HUDEP-2 (cell line): Measurements from ENCODE around the gene ZDHHC1.

Source experiments
- DNase-seq, 76 experiments: peaks; one replicate each; lab custom pipeline; 2025; ENCODE audit not compliant: unreplicated experiment in 76 of 76; lab: John Stamatoyannopoulos, UW

Gene ZDHHC1

DNA sequence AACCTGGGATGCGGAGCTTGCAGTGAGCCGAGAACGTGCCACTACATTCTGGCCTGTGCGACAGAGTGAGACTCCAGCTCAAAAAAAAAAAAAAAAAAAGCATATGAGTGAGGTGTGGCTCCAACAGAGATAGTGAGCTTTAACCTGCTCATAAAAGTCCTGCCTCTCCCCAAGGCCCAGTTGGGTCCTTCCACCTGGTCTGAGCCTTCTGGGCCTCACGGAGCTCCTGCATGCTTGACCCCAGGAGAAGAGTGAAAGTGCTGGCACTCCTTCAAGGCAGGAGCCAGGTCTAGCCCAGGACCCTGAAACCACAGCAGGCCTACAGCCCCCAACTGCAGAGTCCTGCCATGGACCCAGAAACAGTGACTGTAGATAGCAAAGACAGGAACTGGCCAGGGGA lies 32.3 kb upstream of the ZDHHC1 start:
- no peak for DNase-seq

DNA sequence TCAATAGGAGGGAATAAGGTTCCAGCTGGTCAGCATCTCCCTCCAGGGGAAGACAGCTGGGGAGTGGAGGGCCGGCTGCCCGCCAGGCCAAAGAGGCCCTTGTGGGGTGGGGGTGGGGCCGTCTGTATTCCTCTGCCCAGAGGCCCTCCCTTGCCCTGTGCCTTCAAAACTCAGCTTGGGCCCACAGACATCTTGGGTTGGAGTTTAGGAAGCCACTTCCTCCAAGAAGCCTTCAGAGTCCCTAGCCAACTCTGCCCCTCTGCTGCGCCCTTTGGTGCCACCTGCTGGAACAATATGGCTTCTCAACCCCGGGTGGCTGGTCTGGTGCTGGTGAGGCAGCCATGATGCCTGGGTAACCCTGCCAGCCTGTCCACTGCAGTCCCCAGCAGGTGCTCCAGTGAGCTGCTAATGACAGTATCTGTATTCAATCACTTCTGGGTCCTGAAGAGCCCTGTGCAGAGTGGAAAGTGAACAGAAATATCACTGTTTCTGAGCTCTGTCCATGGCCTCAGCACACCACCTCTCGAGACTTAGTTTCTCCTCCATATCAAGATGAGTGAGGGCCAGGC lies 31.3 kb upstream of the ZDHHC1 start:
- peak in 67 of 76 experiments; percentile 17 to 88 (median 67) for DNase-seq

DNA sequence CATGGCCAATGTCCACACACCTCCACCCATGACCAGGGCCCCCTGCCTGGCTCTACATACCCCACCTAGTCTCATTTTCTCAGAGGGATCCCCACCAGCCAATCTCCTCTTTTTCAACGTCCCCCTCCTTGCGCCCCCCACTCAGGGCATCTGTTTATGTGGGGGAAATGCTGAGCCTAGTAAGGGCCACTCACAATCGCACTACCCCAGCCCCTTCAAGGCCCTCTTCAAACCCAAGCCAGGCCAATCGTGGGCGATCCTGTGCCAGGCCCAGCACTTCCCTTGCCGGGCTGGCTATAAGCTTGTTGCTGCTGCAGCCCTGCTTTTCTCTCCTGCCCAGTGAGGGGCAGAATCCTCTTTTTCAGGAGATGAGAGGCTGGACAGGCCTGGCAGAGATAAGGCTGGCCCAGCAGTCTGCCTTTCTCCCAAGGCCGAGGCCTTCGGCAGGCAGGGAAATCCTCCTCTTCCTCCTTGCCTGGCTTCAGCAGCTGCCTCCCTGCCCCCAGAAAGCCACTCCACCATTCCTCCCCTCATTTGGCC lies 30.8 kb upstream of the ZDHHC1 start:
- DNase-seq, result no peak

DNA sequence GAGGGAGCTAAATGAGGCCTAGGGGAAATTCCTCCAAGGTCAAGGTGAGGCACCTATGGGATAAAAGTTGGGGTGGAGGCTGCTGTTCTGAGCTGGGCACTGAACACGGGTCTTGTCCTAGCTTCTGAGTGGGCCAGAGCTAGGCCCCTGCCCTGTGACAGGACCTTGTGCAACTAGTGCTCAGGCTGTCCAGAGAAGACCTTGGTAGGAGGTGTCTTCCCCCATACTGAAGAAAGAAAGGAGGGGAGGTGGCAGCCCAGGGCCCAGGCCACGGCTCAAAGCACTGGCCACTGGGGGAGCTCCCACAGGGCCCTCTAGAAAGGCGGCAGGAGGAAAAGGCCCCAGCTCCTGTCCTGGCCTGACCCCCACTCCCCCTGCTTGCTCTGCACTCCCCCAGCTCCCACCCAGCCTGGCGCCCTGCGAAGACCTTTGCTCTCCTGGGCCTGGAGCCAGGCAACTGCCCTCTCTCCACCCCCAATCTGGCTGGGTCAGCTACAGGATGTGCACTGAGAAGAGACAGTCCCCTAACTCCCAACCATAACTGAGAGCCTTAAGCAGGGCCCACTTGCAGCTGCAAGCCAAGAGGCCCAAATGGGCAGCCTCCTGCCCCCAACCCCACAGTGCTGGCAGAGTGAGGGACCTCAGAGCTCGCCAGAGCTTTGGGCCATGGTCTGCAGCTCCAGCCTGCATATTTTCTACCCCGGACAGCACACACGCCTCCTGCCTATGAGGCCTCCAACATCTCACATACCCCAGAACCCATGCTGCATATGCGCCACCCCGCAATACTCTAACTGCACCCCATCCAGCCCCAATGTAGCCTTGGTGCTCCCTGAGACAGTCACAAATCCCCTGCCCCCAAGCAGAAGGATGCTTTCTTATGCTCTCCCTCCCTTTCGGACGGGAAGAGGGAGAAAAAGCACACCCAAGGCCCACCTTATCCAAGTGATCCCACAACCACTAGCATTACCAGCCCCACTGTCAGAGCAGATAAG lies 29.9 kb upstream of the ZDHHC1 start:
- DNase-seq, result peak in 1 of 76 experiments; percentile 15

DNA sequence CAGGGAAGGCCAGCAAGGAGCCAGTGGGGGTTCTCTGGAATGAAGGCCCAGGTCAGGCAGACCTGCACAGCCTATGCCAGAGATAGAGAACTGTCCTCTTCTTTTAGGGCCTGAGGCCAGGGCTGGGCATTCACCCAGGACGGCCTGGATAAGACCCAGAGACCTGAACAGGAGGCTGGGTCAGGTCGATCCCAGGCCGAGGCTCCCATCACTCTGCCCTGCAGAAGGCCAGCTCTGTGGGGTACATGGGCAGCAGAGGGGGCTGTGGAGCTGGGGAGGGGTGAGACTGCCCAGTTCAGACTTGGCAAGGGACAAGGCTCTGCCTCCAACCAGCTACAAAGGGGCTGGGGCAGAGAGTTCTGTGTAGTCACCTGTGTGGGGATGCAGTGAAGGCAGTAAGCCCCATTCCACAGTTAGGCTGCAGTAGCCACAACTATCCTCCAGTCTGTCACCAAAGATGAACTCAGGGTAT lies 29.2 kb upstream of the ZDHHC1 start:
- peak in 1 of 76 experiments; percentile 15 for DNase-seq

DNA sequence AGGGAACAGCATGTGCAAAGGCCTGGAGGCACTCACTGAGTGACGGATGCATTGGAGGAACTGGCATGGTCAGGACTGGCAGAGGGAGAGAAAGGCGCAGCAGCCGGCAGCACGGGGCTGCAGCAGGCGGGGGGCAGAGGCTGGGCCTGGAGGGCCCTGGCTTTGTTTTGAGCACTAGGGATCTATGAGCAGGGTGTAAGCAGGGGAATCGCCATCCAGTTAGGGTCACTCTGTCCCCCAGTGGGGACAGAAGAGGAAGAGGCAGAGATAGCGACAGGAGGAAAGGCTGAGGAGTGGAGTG lies 28.8 kb upstream of the ZDHHC1 start:
- no peak for DNase-seq

DNA sequence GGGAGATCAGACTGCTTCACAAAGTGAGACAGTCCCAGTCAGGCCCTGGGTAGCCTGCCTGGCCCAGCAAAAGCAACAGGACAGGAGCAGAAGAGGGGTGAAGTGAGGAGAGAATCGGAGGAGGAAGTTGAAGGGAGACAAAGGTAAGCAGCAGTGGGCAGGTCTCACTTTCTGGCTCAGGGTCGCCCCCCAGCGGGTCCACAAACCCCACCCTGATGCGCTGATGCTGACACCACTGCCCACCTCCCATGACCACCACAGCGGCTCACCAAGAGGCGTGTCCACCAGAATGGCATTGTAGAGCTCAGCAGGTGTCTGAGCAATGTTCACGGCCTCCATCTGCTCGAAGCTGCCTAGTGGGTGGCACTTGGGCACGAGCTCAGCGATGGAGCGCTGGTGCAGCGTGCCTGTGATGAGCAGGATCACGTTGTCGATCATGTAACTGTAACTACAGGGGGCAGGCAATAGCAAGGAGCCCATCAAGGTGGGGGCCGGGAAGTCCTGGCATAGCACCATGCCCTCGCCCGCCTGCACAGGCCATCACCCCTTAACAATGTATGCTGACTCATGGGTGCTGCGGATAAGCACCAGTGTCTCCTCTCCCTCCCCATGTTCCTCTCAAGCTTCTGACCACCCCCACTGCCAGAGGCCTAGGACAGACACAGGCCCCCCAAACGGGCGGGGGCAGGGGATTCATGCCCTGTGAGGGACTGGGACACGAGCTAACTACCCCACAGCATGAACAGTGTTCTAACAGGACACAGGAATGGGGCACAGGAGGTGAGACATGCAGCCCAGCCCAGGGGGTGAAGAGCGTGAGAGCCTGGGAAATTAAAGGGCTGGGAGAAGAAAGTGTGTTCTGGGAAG lies 28.2 kb upstream of the ZDHHC1 start:
- DNase-seq, result peak in 20 of 76 experiments; percentile 12 to 45 (median 20)

DNA sequence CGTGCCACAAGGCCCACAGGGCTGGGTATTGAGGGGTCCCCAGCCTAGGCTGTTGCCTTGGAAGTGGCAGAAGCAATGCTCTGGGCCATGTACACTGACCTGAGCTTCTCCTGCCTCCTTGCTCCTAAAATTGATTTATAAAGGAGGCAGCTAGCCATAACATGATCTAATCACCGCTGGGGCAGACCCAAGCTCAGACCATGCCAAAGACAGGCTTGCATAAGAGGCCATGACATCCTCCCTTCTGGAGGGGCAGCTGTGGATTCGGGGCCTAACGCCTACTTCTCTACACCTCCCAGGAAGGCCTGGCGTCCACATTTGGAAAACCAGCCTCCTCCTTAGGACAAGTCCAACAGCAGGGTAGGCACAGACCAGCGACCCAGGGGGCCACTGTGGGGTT lies 27.0 kb upstream of the ZDHHC1 start:
- no peak for DNase-seq

DNA sequence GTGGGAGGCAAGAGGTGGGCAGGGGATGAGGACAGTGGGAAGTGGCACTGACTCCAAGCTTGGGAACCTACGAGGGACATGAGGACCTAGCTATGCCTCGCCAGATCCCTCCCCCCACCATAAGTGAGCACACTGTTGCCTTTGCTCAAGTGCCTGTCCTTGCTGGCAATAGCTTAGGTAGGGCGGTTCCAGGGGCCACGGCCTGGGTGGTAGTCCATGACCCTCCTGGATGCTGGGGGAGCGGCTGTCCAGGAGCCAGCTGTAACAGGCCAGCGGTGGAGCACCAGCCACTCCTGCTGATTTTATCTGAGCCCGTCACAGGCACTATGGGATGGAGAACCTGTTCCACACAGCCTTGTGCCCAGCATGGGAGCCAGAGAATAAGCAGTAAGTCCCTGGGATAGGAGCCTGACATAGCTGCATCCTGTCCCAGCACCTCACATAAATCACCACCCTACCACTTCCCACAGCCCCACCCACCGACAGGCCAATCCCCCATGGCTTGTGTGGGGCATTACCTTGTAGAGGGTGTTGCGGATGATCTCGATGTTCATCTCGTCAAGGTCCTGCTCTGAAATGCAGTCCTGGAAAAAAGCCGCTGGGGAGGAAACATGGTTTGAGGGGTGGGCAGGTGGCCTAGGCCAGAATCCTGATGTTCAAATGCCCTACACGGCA lies 26.4 kb upstream of the ZDHHC1 start:
- DNase-seq, result no peak

DNA sequence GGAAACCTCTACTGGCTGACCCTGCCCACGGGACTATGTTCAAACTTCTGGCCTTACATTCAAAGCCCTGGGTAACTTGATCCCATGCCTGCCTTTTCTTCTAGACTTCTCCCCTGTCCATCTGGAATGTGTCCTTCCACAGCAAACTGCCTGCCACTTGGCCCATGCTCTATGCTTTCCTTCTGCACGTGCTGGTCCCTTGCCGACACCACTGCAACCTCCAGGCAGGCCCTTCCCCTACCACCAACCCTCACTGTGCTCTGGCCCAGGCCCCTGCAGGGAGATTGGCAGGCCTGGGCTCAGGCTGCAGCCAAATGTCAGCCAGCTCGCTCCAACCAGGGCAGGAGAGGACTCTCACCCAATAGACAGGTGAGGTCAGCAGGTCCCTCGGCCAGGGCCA lies 25.6 kb upstream of the ZDHHC1 start:
- no peak for DNase-seq

DNA sequence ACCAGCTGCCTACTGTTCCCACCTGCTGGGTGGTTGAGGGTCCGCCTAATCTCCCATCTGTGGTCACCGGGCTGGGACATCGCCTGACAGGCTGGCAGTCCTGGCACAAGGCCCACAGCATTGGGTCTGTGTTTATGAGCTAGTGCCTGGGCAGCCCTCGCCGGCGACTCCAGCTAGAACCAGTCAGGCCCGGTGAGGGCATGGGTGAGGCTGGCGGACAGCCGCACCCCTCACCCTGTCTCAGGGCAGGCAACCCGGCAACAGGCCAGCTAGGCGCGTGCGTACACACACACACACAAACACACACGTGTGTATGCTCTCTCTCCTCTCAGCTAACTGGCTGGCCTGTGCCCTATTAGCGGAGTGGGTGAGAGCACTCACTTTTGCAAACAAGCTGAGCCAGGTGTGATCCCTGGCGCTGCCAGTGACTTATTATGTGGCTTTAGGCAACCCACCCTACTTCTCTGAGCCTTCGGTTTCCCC lies 25.0 kb upstream of the ZDHHC1 start:
- DNase-seq, result peak in 74 of 76 experiments; percentile 24 to 91 (median 75)

DNA sequence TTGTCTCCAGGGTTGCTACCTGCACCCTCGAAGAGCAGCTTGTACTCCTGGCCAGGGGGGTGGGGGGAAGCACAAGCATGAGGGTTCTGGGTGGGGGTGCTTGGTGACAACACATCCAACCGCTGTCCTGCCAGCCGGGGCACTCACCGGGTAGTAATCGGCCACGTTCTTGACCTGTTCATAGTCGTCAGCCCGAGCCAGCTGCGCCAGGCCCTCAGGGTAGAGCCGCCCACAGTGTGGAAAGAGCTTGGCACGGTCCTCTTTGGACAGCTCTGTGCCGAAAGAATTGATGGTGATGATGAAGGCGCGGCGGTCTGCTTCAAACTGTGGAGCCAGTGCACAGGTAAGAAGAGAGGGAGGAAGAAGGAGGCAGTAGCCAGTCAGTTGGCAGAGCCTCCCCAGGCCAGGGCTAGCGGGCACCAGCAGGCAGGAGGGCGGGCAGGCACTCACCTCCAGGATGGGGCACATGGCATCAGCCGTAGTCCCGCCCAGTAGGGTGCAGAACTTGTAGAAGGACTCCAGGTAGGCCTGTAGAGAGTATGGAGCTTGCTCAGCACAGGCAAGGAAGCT lies 22.6 kb upstream of the ZDHHC1 start:
- DNase-seq, result no peak

DNA sequence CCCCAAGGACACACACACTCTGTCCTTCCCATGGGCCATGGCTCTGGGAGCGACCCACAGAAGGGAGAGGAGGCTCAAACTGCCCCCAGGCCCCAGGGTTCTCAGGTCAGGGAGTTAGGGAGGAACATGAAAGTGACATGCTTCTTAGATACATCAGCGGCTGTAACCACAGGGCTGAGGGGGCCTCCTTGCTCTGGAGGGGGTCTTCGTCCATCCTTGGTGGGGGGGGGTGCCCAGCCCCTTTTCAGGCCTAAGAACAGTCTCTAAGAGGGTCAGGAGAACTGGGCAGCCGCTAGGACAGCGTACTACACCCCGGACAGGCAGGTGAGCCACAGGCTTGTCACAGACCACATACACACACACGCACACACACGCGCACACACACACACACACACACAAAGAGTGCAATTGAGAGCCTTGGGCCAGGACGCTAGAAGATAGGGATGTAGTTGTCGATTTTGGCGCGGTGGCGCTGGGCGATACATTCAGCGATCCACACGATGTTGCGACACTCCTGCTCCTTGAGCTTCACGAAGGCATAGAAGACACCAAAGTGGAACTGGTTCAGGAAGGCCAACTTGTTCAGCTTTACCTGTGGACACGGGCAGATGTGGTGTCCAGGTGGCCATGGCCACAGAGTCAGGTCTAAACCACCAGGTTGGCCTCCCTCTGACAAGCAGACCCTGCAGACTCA lies 22.0 kb upstream of the ZDHHC1 start:
- DNase-seq, result no peak

DNA sequence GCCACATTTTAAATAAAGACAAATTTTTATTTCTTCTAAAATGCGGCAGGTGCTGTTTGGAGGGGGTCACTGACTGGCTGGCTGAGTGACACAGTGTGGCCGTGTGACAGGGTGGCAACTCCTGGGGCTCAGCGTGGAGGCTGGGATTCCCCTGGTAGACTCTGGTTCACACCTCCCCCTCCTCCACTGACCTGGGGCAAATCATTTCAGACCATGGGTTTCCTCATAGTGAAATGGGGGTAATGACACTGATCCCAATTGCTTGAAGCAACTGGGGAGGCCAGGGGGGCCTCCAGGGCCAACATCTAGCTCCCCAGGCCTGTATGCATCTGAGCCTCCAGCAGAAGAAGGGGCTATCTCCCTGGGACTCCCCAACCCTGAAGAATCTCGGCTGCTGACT lies 21.2 kb upstream of the ZDHHC1 start:
- DNase-seq, result no peak

DNA sequence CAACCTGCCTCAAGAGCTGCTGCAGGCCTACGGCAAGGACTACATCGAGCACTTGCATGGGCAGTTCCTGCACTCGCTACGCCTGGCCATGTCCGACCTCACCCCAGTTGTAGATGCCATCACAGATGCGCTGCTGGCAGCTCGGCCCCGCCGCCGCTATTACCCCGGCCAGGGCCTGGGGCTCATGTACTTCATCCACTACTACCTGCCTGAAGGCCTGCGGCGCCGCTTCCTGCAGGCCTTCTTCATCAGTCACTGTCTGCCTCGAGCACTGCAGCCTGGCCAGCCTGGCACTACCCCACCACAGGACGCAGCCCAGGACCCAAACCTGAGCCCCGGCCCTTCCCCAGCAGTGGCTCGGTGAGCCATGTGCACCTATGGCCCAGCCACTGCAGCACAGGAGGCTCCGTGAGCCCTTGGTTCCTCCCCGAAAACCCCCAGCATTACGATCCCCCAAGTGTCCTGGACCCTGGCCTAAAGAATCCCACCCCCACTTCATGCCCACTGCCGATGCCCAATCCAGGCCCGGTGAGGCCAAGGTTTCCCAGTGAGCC lies 20.4 kb upstream of the ZDHHC1 start:
- no peak for DNase-seq

DNA sequence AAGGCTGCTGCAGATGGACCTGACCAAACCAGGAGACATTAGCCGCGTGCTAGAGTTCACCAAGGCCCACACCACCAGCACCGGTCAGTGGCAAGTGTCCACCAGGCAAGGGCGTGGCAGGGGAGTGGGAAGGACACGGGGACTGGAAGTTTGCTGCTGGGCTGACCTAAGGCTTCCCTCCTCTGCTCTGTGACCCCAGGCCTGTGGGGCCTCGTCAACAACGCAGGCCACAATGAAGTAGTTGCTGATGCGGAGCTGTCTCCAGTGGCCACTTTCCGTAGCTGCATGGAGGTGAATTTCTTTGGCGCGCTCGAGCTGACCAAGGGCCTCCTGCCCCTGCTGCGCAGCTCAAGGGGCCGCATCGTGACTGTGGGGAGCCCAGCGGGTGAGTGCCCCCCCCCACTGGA lies 19.5 kb upstream of the ZDHHC1 start:
- no peak for DNase-seq

DNA sequence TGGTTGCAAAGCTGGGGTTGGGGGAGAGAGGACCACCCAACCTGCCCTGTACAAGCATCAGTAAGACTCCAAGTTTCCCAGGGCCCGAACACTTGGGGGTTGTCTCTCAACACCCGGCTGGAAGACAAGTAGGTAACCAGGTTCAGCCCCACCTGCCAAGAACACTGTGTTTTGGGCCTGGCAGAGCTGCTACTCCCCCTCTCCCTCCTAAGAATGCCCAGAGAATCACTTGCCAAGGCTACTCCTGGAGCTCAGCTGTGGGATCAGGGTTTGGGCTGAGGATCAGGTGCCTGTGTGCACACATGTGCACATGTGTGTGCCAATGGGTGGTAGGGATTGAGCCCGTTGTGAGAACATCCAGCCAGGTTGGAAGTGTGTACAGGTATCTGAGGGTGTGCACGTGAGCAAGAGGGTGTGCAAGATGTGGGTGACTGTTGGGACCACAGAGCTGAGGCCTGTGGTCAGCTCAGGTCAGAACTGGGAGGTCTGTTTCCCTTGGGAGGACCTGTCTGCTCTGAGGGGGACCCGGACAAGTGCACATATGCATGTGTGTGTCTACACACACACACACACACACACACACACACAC lies 16.9 kb upstream of the ZDHHC1 start:
- DNase-seq, result no peak

DNA sequence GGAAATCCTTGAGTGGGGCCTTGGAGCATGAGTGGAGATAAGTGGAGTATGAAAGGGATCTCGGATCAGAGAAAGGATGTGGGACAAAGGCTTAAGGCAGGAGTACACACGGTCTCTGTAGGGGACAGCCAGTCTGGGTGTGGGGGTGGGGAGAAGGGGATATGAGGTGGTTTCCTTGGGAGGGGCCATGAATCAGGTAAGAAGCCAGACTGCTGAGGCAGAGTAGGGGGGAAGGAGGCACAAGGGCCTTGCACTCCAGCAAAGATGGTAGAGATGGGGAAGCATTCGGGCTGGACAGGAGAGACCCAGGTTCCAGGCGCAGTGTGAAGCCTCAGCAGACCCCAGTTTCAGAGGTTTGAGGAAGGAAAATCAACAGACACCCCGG lies 16.2 kb upstream of the ZDHHC1 start:
- DNase-seq, result no peak
